AG04450 (cell line): ENCODE data around the gene TMEM94. TPM values are rescaled to one million over a fixed set of nuclear protein-coding genes. Genes with fewer than 3 reads are reported as not detected.

Experiments
- CTCF ChIA-PET: fragments of 300-600, 350-600 bp; formaldehyde crosslinking; extraction: SDS; loops from one replicate; lab custom pipeline; 2022; ENCODE audit warnings: antibody characterized with exemption, inconsistent platforms; lab: Charles Lee
- POLR2A ChIA-PET: fragments of 350-600 bp; formaldehyde crosslinking; extraction: SDS; loops from one replicate; lab custom pipeline; 2021; ENCODE audit warnings: antibody characterized with exemption, inconsistent platforms; lab: Yijun Ruan, JAX
- DNase-seq: peaks from one replicate; pipeline ENCODE4 v3.0.0-alpha.2; 2011; ENCODE audit warnings: low read depth, low spot score
- H3K27ac ChIP-seq: one replicate; pipeline ENCODE4 v1.5.1; 2012; ENCODE audit warnings: low read depth, low read length, control low read depth
- H3K27me3 ChIP-seq: one replicate; pipeline ENCODE4 v1.6.0; 2012; ENCODE audit warnings: low read length; ENCODE audit not compliant: control insufficient read depth, insufficient read depth
- H3K4me3 ChIP-seq: 2 replicates; pipeline ENCODE4 v1.5.1; 2011; ENCODE audit warnings: mild to moderate bottlenecking, low read depth, low read length, control low read depth
- H3K9me3 ChIP-seq: 2 replicates; pipeline ENCODE4 v1.5.1; 2012; ENCODE audit warnings: low read length; ENCODE audit not compliant: control insufficient read depth, insufficient read depth
- CTCF ChIP-seq: IDR thresholded peaks from 2 replicates; pipeline ENCODE4 v1.5.1; 2011; ENCODE audit warnings: low read depth, low read length, control low read depth, inconsistent platforms
- polyA plus RNA-seq: library from polyadenylated mRNA; depleted of rRNA; stranded (reverse); fragments of >200 nt; gene quantifications from 2 replicates; pipeline ENCODE4 v1.2.3, GENCODE V29; 2011

TMEM94 gene
- polyA plus RNA-seq, 1 experiment = 14.8 TPM

GRCh38 chr17:75492555-75493168 is 36.2 kb downstream of the TMEM94 start:
- DNase-seq = no peak
- Histone ChIP-seq H3K27ac (no peak overlapping the region), H3K4me3 (no peak overlapping the region), H3K9me3 (no peaks in the 10 kb centered on the region), H3K27me3 (no peaks in the 10 kb centered on the region)
- POLR2A ChIA-PET = no interaction called here
- CTCF ChIA-PET = interaction anchor here (0.6 kb wide), 1 partner anchor 294 kb away, joined by 3 read pairs; no protein-coding TSS in a partner anchor
- no peak for TF ChIP-seq CTCF

GRCh38 chr17:75493476-75494129 is 37.2 kb downstream of the TMEM94 start:
- no peaks in the 10 kb centered on the region for H3K9me3 ChIP-seq
- POLR2A ChIA-PET = no interaction called here
- no peak for TF ChIP-seq CTCF
- no peak overlapping the region for H3K4me3 ChIP-seq
- no peaks in the 10 kb centered on the region for H3K27me3 ChIP-seq
- DNase-seq = no peak
- H3K27ac ChIP-seq = no peak overlapping the region
- CTCF ChIA-PET = no interaction called here

- ChIA-PET CTCF (no interaction called here), POLR2A (no interaction called here)
- H3K9me3 ChIP-seq = no peaks in the 10 kb centered on the region
- no peak for TF ChIP-seq CTCF
- no peaks in the 10 kb centered on the region for H3K27me3 ChIP-seq
- no peak overlapping the region for H3K27ac ChIP-seq
- no peak overlapping the region for H3K4me3 ChIP-seq
- DNase-seq = no peak
These were observed 38.0 kb downstream of the TMEM94 start for GRCh38 chr17:75494326-75494877.

GRCh38 chr17:75496005-75496404 is 39.6 kb downstream of the TMEM94 start:
- POLR2A ChIA-PET = no interaction called here
- DNase-seq = no peak
- TF ChIP-seq CTCF = no peak
- H3K27me3 ChIP-seq = no peaks in the 10 kb centered on the region
- CTCF ChIA-PET = no interaction called here
- H3K9me3 ChIP-seq = no peaks in the 10 kb centered on the region
- H3K27ac ChIP-seq = no peak overlapping the region
- no peak overlapping the region for H3K4me3 ChIP-seq
